OCI-LY1 (cell line): Measurements from ENCODE around the gene CELF4.

Source experiments
- H2AFZ ChIP-seq: fragments of 200-600 bp; sonication (generic), shearing (Covaris generic); 2 replicates; pipeline ENCODE4 v1.6.0; 2014; ENCODE audit warnings: antibody characterized with exemption, mild to moderate bottlenecking, low read length
- H3F3A ChIP-seq: fragments of 200-600 bp; sonication (generic), shearing (Covaris generic); 2 replicates; pipeline ENCODE4 v1.6.0; 2014; ENCODE audit warnings: mild to moderate bottlenecking, antibody characterized with exemption, low read length, moderate library complexity; ENCODE audit not compliant: insufficient read depth
- H3K27ac ChIP-seq: fragments of 200-600 bp; sonication (generic); 2 replicates; pipeline ENCODE4 v1.5.1; 2014; ENCODE audit warnings: low read length, mixed run types, mild to moderate bottlenecking, low read depth; ENCODE audit not compliant: poor library complexity, severe bottlenecking
- H3K27me3 ChIP-seq: fragments of 200-600 bp; sonication (generic); 2 replicates; pipeline ENCODE4 v1.6.0; 2014; ENCODE audit warnings: antibody characterized with exemption, mild to moderate bottlenecking, low read length, moderate library complexity; ENCODE audit not compliant: insufficient read depth
- H3K36me3 ChIP-seq: fragments of 200-600 bp; sonication (generic); 2 replicates; pipeline ENCODE4 v1.6.1; 2014; ENCODE audit warnings: mild to moderate bottlenecking, antibody characterized with exemption, low read length, moderate library complexity, mixed read lengths; ENCODE audit not compliant: insufficient read depth
- H3K4me1 ChIP-seq: fragments of 200-600 bp; sonication (generic); 2 replicates; pipeline ENCODE4 v1.5.1; 2014; ENCODE audit warnings: mild to moderate bottlenecking, low read length, moderate library complexity; ENCODE audit not compliant: insufficient read depth, severe bottlenecking
- H3K4me2 ChIP-seq: fragments of 200-600 bp; sonication (generic), shearing (Covaris generic); 2 replicates; pipeline ENCODE4 v1.6.1; 2014; ENCODE audit warnings: low read length
- H3K4me3 ChIP-seq: fragments of 200-600 bp; sonication (generic); 2 replicates; pipeline ENCODE4 v1.5.1; 2014; ENCODE audit warnings: low read length, low read depth, mild to moderate bottlenecking, mixed read lengths; ENCODE audit not compliant: poor library complexity, severe bottlenecking
- H3K79me2 ChIP-seq: fragments of 200-600 bp; shearing (Covaris generic); 2 replicates; pipeline ENCODE4 v1.6.1; 2016; ENCODE audit warnings: mixed run types, low read length, mixed read lengths; ENCODE audit not compliant: insufficient read depth
- H3K9ac ChIP-seq: fragments of 200-600 bp; sonication (generic), shearing (Covaris generic); 2 replicates; pipeline ENCODE4 v1.6.1; 2014; ENCODE audit warnings: mild to moderate bottlenecking, low read length, mixed read lengths
- H3K9me2 ChIP-seq: fragments of 200-600 bp; sonication (generic), shearing (Covaris generic); 2 replicates; pipeline ENCODE4 v1.6.1; 2014; ENCODE audit warnings: low read depth, mild to moderate bottlenecking, low read length, mixed read lengths
- H3K9me3 ChIP-seq: fragments of 200-600 bp; shearing (Covaris generic); 2 replicates; pipeline ENCODE4 v1.6.1; 2014; ENCODE audit warnings: low read length, mixed read lengths
- H4K20me1 ChIP-seq: fragments of 200-600 bp; sonication (generic), shearing (Covaris generic); 2 replicates; pipeline ENCODE4 v1.6.0; 2016; ENCODE audit warnings: mild to moderate bottlenecking, low read length; ENCODE audit not compliant: insufficient read depth
- CTCF ChIP-seq: fragments of 200-600 bp; sonication (generic), shearing (Covaris generic); IDR thresholded peaks from 2 replicates; pipeline ENCODE4 v1.5.1; 2017; ENCODE audit warnings: mild to moderate bottlenecking, antibody characterized with exemption, low read length, moderate library complexity, mixed read lengths
- EZH2 ChIP-seq: fragments of 200-600 bp; sonication (generic), shearing (Covaris generic); IDR thresholded peaks from 2 replicates; pipeline ENCODE4 v1.8.0; 2017; ENCODE audit warnings: borderline replicate concordance, mixed run types, mild to moderate bottlenecking, antibody characterized with exemption, low read length, moderate library complexity, mixed read lengths

Gene CELF4

GRCh38 chr18:37287601-37288000, 278.0 kb downstream of the CELF4 start:
- no peaks in the 10 kb centered on the region for H3K36me3 ChIP-seq
- H4K20me1 ChIP-seq = no peaks in the 10 kb centered on the region
- no peak overlapping the region for H3K4me3 ChIP-seq
- H2AFZ ChIP-seq = no peak overlapping the region
- H3K9me3 ChIP-seq = no peaks in the 10 kb centered on the region
- no peaks in the 10 kb centered on the region for H3K9me2 ChIP-seq
- TF ChIP-seq EZH2 (no peak), CTCF (no peak)
- no peaks in the 10 kb centered on the region for H3K27me3 ChIP-seq
- H3K4me1 ChIP-seq = no peaks in the 10 kb centered on the region
- H3K4me2 ChIP-seq = no peak overlapping the region
- no peak overlapping the region for H3K9ac ChIP-seq
- H3F3A ChIP-seq = no peaks in the 10 kb centered on the region
- no peak overlapping the region for H3K27ac ChIP-seq
- H3K79me2 ChIP-seq = no peaks in the 10 kb centered on the region

GRCh38 chr18:37286801-37287200, 278.8 kb downstream of the CELF4 start:
- Histone ChIP-seq H3K27ac (no peak overlapping the region), H3F3A (no peaks in the 10 kb centered on the region), H3K4me3 (no peak overlapping the region), H3K79me2 (no peaks in the 10 kb centered on the region), H3K4me1 (no peaks in the 10 kb centered on the region), H3K9ac (no peak overlapping the region), H3K27me3 (no peaks in the 10 kb centered on the region), H3K9me3 (no peaks in the 10 kb centered on the region), H3K36me3 (no peaks in the 10 kb centered on the region), H3K9me2 (no peaks in the 10 kb centered on the region), H2AFZ (no peak overlapping the region), H3K4me2 (no peak overlapping the region), H4K20me1 (no peaks in the 10 kb centered on the region)
- no peak for TF ChIP-seq CTCF
- no peak for TF ChIP-seq EZH2

GRCh38 chr18:37285825-37286224, 279.8 kb downstream of the CELF4 start:
- Histone ChIP-seq H3K9me2 (no peaks in the 10 kb centered on the region), H4K20me1 (no peaks in the 10 kb centered on the region), H3K4me2 (no peak overlapping the region), H3K9me3 (no peaks in the 10 kb centered on the region), H2AFZ (no peak overlapping the region), H3K27me3 (no peaks in the 10 kb centered on the region), H3K36me3 (no peaks in the 10 kb centered on the region), H3K4me3 (no peak overlapping the region), H3F3A (no peaks in the 10 kb centered on the region), H3K79me2 (no peaks in the 10 kb centered on the region), H3K9ac (no peak overlapping the region), H3K4me1 (no peaks in the 10 kb centered on the region), H3K27ac (no peak overlapping the region)
- TF ChIP-seq CTCF = no peak
